GM12892 (cell line): ENCODE results near the gene KISS1R.
"Not testable (repeated sequence)": the region's sequence is repeated elsewhere in the genome, so short reads cannot be mapped to it uniquely, and the experiment has no call there.

Source experiments
- DNase-seq: peaks from one replicate; pipeline ENCODE4 v3.0.0; 2011; ENCODE audit not compliant: insufficient read length
- FAIRE-seq: peaks from 2 replicates; lab custom pipeline; 2011; peaks lifted over from hg19 to GRCh38; lab: Jason Lieb, UNC
- POLR2A ChIP-seq: IDR thresholded peaks from 2 replicates; pipeline ENCODE4 v1.6.1; 2011; ENCODE audit warnings: low read depth, low read length, control low read depth
- POLR2AphosphoS5 ChIP-seq: IDR thresholded peaks from 2 replicates; pipeline ENCODE4 v1.6.1; 2011; ENCODE audit warnings: low read depth, low read length, control low read depth
- TAF1 ChIP-seq: IDR thresholded peaks from 2 replicates; pipeline ENCODE4 v1.6.1; 2011; ENCODE audit warnings: low read depth, mild to moderate bottlenecking, control low read depth, low read length, borderline replicate concordance

Gene KISS1R

DNA sequence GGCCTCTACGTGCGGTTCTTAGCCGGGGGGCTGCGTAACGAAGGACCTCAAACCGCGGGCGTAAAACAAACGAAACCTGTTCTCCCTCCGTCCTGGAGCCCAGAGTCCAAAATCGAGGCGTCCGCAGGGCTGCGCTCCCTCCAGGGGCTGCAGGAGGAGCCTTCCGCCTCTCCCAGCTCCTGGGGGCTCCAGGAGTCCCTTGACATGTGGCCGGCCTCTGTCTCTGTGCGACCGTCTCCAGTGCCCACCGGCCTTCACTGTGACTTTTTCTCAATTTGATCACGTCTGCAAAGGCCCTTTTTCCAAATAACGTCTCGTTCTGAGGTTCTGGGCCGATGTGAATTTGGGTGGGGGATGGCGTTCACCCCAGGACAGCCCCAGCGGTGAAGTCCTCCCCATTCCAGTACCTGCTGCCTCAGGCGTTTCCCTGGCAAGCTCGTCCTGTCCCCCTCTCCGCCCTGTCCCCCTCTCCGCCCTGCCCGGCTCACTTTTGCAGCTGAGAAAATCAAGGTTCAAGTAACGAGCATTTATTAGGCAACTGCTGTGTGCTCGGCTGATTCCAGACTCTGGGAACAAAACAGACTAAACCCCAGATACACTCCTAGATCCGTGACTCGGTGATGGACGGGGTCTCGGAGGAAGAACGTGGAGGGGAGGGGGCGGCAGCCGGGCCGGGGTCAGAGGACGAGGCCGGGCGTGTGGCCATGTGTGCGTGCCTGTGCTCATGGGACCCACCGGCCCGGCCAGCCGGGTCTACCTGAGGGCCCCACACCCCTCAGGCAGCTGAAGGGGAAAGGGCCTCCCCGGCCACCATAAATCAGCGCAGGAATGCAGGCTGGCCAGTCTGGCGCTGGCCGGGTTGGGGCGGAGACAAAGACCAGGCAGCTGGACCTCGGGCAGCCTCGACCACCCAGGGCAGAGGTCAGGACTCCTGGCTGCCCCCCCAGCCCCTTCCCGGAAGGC lies 39.0 kb downstream of the KISS1R start:
- 0 out of 2 replicates have a peak, but pooled peaks have one; percentile 3 for TF ChIP-seq POLR2A
- TF ChIP-seq POLR2AphosphoS5: no peak
- TF ChIP-seq TAF1: no peak
- FAIRE-seq (no peak), DNase-seq (no peak)

DNA sequence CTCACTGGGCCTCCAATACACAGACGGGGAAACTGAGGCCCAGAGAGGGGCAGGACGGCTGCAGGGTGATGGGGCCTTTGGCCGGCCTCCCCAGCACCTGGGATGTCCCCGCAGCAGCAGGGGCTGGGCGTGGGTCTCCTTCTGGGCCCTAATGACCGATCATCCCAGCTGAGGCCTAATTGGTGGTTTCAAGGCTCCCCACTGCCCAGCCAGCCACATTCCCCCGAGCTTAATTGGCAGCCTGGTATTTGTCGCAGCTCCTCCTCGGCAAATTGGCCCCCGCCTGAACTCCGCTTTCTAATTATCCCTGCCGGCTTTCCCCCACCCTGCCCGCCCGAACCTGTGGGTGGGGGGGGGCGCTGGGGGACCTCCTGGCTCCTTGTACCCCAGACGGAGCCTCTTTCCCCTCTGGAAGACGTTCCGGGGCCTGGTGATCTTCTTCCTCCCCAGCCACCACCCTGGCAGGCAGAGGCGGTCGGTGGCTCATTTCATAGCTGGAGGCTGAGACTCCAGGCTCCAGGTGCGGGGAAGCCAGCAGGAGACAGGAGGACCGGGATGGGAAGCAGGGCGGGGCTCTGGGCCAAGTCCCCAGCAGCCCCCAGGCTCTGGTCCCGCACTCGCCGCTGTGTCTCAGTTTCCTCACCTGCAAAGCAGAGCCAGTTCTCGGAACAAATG lies 39.8 kb downstream of the KISS1R start:
- FAIRE-seq: no peak
- no peak for DNase-seq
- TF ChIP-seq TAF1 (no peak), POLR2AphosphoS5 (no peak), POLR2A (no peak)

DNA sequence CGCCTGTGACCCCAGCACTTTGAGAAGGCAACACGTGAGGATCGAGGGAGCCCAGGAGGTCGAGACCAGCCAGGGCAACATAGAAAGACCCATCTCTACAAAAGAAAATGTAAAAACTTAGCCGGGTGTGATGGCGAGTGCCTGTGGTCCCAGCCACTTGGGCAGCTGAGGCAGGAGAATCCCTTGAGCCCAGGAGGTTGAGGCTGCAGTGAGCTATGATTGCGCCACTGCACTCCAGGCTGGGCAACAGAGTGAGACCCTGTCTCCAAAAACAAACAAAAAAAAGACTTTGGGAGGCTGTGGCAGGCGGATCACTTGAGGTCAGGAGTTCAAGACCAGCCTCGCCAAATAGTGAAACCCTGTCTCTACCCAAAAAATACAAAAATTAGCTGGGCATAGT lies 40.4 kb downstream of the KISS1R start:
- not testable (repeated sequence) for DNase-seq, FAIRE-seq

GRCh38 chr19:958967-959855 lies 42.1 kb downstream of the KISS1R start:
- TF ChIP-seq TAF1: no peak
- TF ChIP-seq POLR2A: no peak
- TF ChIP-seq POLR2AphosphoS5: no peak
- FAIRE-seq (no peak), DNase-seq (no peak)

- DNase-seq (no peak), FAIRE-seq (no peak)
- TF ChIP-seq TAF1 (no peak), POLR2A (no peak), POLR2AphosphoS5 (no peak)
These were observed 42.9 kb downstream of the KISS1R start for GRCh38 chr19:960020-960419.

DNA sequence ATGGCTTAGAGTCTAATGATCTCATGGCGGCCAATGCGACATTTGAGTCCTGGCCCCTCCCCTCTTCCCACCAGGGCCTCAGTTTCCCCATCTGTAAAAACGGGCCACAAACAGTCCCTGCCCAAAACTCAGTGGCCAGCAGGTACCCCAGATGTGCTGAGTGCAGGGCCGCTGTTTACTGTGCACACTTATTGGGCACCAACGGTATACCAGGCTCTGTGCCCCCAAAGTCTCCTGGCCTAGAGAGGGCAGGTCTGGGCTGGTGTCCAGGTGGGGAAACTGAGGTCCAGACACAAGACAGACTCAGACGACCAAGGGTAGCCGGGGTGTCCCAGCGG lies 43.4 kb downstream of the KISS1R start:
- no peak for FAIRE-seq
- no peak for DNase-seq
- TF ChIP-seq POLR2A (no peak), TAF1 (no peak), POLR2AphosphoS5 (no peak)

GRCh38 chr19:961866-962620 lies 44.9 kb downstream of the KISS1R start:
- no peak for FAIRE-seq

DNA sequence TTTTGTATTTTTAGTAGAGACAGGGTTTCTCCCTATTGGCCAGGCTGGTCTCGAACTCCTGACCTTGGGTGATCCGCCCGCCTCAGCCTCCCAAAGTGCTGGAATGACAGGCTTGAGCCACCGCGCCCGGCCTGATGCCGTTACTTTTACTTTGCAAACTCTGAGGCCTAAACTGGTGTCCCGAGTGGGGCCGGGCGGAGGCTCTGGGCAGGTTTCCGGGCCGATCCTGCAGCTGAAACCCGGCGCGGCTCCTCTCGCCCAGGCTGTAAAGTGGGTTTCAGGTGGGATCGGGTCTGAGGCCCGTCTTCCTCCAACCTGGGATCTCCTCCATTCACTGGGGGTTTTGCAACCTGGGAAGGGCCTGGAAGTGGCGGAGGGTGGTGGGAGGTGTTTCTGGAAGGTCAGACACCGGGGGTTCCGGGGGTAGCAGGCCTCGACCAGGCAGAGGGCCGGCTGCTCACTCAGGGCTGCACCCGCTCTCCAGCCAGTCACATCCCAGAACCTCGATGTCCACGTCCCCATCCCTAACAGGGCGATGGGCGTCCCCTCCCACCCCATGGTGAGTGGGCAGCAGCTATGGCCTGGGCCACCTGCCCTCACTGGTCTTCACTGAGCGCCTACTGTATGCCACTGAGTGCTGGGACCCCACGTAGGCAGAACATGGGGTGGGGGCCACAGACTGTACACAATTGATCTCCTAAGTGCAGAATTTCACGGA lies 45.7 kb downstream of the KISS1R start:
- TF ChIP-seq POLR2AphosphoS5 (no peak), TAF1 (no peak), POLR2A (no peak)
- no peak for DNase-seq

More at GRCh38 chr19:961866-962620, 44.9 kb downstream of the KISS1R start:
- TF ChIP-seq POLR2AphosphoS5 (no peak), POLR2A (no peak), TAF1 (no peak)
- no peak for DNase-seq

GRCh38 chr19:963486-963951 lies 46.4 kb downstream of the KISS1R start:
- no peak for FAIRE-seq
- no peak for TF ChIP-seq TAF1
- TF ChIP-seq POLR2AphosphoS5: no peak
- no peak for TF ChIP-seq POLR2A

More for the DNA sequence above, 45.7 kb downstream of the KISS1R start:
- FAIRE-seq: no peak

DNA sequence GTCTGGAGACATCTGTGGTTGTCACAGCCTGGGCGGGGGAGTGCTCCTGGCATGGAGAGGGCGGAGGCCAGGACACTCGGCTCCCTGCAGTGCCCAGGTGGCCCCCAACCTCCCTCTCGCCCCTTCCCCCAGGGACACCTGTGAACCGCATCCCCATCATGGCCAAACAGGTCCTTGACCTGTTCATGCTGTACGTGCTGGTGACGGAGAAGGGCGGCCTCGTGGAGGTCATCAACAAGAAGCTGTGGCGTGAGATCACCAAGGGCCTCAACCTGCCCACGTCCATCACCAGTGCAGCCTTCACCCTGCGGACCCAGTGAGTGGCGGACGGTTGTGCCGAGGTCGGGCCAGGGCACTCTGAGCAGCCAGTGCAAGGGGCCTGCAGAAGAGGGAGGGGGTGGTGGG lies 47.0 kb downstream of the KISS1R start:
- TF ChIP-seq POLR2A: no peak
- no peak for TF ChIP-seq TAF1
- TF ChIP-seq POLR2AphosphoS5: no peak
- DNase-seq: no peak
- no peak for FAIRE-seq

More at GRCh38 chr19:963486-963951, 46.4 kb downstream of the KISS1R start:
- DNase-seq: no peak
